Peyer's patch (tissue), 4 donors: ENCODE results near the gene PCNX2. TPM values are rescaled to one million over a fixed set of nuclear protein-coding genes. Genes with fewer than 3 reads are reported as not detected.

Experiments
- DNase-seq, 3 donors: peaks; one replicate each; pipeline ENCODE4 v3.0.0-alpha.2; 2017 to 2019
- H3K27ac ChIP-seq, 4 donors: fragments of 200-600 bp; sonication (generic); one replicate each; pipeline ENCODE4 v1.5.1; 2016 to 2019
- H3K27me3 ChIP-seq, 2 donors: fragments of 200-600 bp; sonication (generic); one replicate each; pipeline ENCODE4 v1.5.1; 2019
- H3K36me3 ChIP-seq, 3 donors: fragments of 200-600 bp; sonication (generic); one replicate each; pipeline ENCODE4 v1.5.1; 2016 to 2019
- H3K4me1 ChIP-seq, 4 donors: fragments of 200-600 bp; sonication (generic); one replicate each; pipeline ENCODE4 v1.5.1; 2016 to 2019
- H3K4me3 ChIP-seq, 4 donors: fragments of 200-600 bp; sonication (generic); 1 replicate in 3 of 4; 2 replicates in 1 of 4; pipeline ENCODE4 v1.5.1; 2016 to 2019; ENCODE audit warnings: mild to moderate bottlenecking in 1 of 4
- H3K9me3 ChIP-seq, 4 donors: fragments of 200-600 bp; sonication (generic); one replicate each; pipeline ENCODE4 v1.5.1; 2016 to 2019; ENCODE audit warnings: mild to moderate bottlenecking in 1 of 4
- CTCF ChIP-seq, 6 experiments: fragments of 450-650 bp in 4 of 6; fragments of 200-600 bp in 2 of 6; sonication (generic) in 1 of 6; IDR thresholded peaks; one replicate each; pipeline ENCODE4 v1.5.1; 2017 to 2019; ENCODE audit warnings: antibody characterized with exemption in 6 of 6, mild to moderate bottlenecking in 3 of 6, moderate library complexity in 1 of 6
- POLR2A ChIP-seq, 2 donors: fragments of 450-650 bp; IDR thresholded peaks; one replicate each; pipeline ENCODE4 v1.5.1; 2017; ENCODE audit warnings: antibody characterized with exemption in 2 of 2, mild to moderate bottlenecking in 2 of 2, moderate library complexity in 2 of 2
- total RNA-seq, 4 donors: library from RNA; depleted of rRNA; stranded (reverse); fragments of >200 nt; gene quantifications; one replicate each; pipeline ENCODE4 v1.1.0, GENCODE V29; 2016

PCNX2 gene
- total RNA-seq, 4 donors from 2014 or later = 6.3 to 79.2 (median 18.9) TPM

GRCh38 chr1:233316473-233316872 lies 20.9 kb upstream of the PCNX2 start:
- Histone ChIP-seq H3K36me3 (no peaks in the 10 kb centered on the region), H3K4me3 (no peak overlapping the region), H3K4me1 (no peaks in the 10 kb centered on the region), H3K27me3 (no peaks in the 10 kb centered on the region), H3K27ac (no peak overlapping the region), H3K9me3 (no peaks in the 10 kb centered on the region)
- TF ChIP-seq CTCF (IDR thresholded peaks at IDR 0.05) (no peak), POLR2A (IDR thresholded peaks at IDR 0.05) (no peak)
- no peak for DNase-seq

GRCh38 chr1:233315718-233316301 lies 20.3 kb upstream of the PCNX2 start:
- Histone ChIP-seq H3K36me3 (no peaks in the 10 kb centered on the region), H3K27me3 (no peaks in the 10 kb centered on the region), H3K4me3 (no peak overlapping the region), H3K9me3 (no peaks in the 10 kb centered on the region), H3K27ac (no peak overlapping the region), H3K4me1 (no peaks in the 10 kb centered on the region)
- TF ChIP-seq POLR2A (IDR thresholded peaks at IDR 0.05) (no peak), CTCF (IDR thresholded peaks at IDR 0.05) (no peak)
- DNase-seq = no peak

- no peak for DNase-seq
- H3K4me3 ChIP-seq = no peak overlapping the region
- H3K27ac ChIP-seq = no peak overlapping the region
- no peaks in the 10 kb centered on the region for H3K4me1 ChIP-seq
- H3K27me3 ChIP-seq = no peaks in the 10 kb centered on the region
- TF ChIP-seq POLR2A (IDR thresholded peaks at IDR 0.05) = no peak
- no peak for TF ChIP-seq CTCF (IDR thresholded peaks at IDR 0.05)
- no peaks in the 10 kb centered on the region for H3K36me3 ChIP-seq
- no peaks in the 10 kb centered on the region for H3K9me3 ChIP-seq
Observed at GRCh38 chr1:233313434-233314155, 18.1 kb upstream of the PCNX2 start.

- H3K4me1 ChIP-seq = no peaks in the 10 kb centered on the region
- TF ChIP-seq CTCF (IDR thresholded peaks at IDR 0.05) (peak; percentile 27 to 90 (median 80)), POLR2A (IDR thresholded peaks at IDR 0.05) (no peak)
- no peaks in the 10 kb centered on the region for H3K36me3 ChIP-seq
- no peak overlapping the region for H3K4me3 ChIP-seq
- no peak overlapping the region for H3K27ac ChIP-seq
- no peak for DNase-seq
- no peaks in the 10 kb centered on the region for H3K9me3 ChIP-seq
- H3K27me3 ChIP-seq = no peaks in the 10 kb centered on the region
Observed at GRCh38 chr1:233304489-233305102, 9.1 kb upstream of the PCNX2 start.

- no peaks in the 10 kb centered on the region for H3K36me3 ChIP-seq
- H3K4me3 ChIP-seq = no peak overlapping the region
- no peaks in the 10 kb centered on the region for H3K4me1 ChIP-seq
- H3K9me3 ChIP-seq = no peaks in the 10 kb centered on the region
- TF ChIP-seq POLR2A (IDR thresholded peaks at IDR 0.05) = no peak
- TF ChIP-seq CTCF (IDR thresholded peaks at IDR 0.05) = no peak
- H3K27ac ChIP-seq = no peak overlapping the region
- no peaks in the 10 kb centered on the region for H3K27me3 ChIP-seq
- DNase-seq = no peak
Observed at GRCh38 chr1:233300326-233300725, 4.8 kb upstream of the PCNX2 start.
